GM12878 (cell line): ENCODE data around the gene DOCK9.

Experiments
- CTCF ChIP-seq, 3 experiments: IDR thresholded peaks in 2 of 3; conservative IDR thresholded peaks in 1 of 3; 2 replicates each; pipeline ENCODE4 v1.5.1; 2011; ENCODE audit warnings: low read depth in 3 of 3, low read length in 3 of 3, mild to moderate bottlenecking in 3 of 3, control low read depth in 2 of 3, moderate library complexity in 2 of 3, inconsistent platforms in 1 of 3, mixed read lengths in 1 of 3; ENCODE audit not compliant: control insufficient read depth in 2 of 3, insufficient read depth in 1 of 3; ENCODE audit errors: extremely low read depth in 1 of 3
- SIN3A ChIP-seq: IDR thresholded peaks from 2 replicates; pipeline ENCODE4 v1.6.1; 2012; ENCODE audit warnings: low read depth, low read length, improper control_type of control experiment
- SUZ12 ChIP-seq: fragments of 200-600 bp; sonication (generic); IDR thresholded peaks from one replicate; pipeline ENCODE4 v1.6.1; 2018; ENCODE audit warnings: antibody characterized with exemption, mild to moderate bottlenecking; ENCODE audit not compliant: unreplicated experiment
- ZNF384 ChIP-seq: IDR thresholded peaks from 2 replicates; pipeline ENCODE4 v1.6.1; 2012; ENCODE audit warnings: low read depth, mild to moderate bottlenecking, low read length, improper control_type of control experiment, borderline replicate concordance

- TF ChIP-seq SIN3A (no peak), ZNF384 (no peak), SUZ12 (no peak), CTCF (IDR thresholded peaks at IDR 0.05 in 2 of 3, conservative IDR thresholded peaks at IDR 0.05 in 1 of 3; ENCODE audit: control insufficient read depth in 2 of 3, extremely low read depth in 1 of 3, insufficient read depth in 1 of 3, low read depth in 3 of 3, low read length in 3 of 3) (no peak)
These were observed 3.8 kb downstream of the DOCK9 start for GRCh38 chr13:98974053-98974452.
